BLaER1 treated with 17β-estradiol and CSF1 and Interleukin-3, amounts not matched to agents 10 nM and 100 nM (cell line): Measurements from ENCODE around the gene HSD17B4.

Experiments
- H3K27ac ChIP-seq, 11 experiments: shearing (Covaris generic); formaldehyde crosslinking; 2 replicates each; pipeline ENCODE4 v1.8.1; 2022
- H3K27me3 ChIP-seq, 11 experiments: shearing (Covaris generic); formaldehyde crosslinking; 2 replicates each; pipeline ENCODE4 v1.8.1; 2022
- H3K36me3 ChIP-seq, 11 experiments: shearing (Covaris generic); formaldehyde crosslinking; 2 replicates each; pipeline ENCODE4 v1.8.1; 2022
- H3K4me1 ChIP-seq, 10 experiments: shearing (Covaris generic); formaldehyde crosslinking; 2 replicates each; pipeline ENCODE4 v1.8.1; 2022
- H3K4me2 ChIP-seq, 11 experiments: shearing (Covaris generic); formaldehyde crosslinking; 2 replicates each; pipeline ENCODE4 v1.8.1; 2022
- H3K4me3 ChIP-seq, 10 experiments: shearing (Covaris generic); formaldehyde crosslinking; 2 replicates each; pipeline ENCODE4 v1.8.1; 2022
- H3K9ac ChIP-seq, 11 experiments: shearing (Covaris generic); formaldehyde crosslinking; 2 replicates each; pipeline ENCODE4 v1.8.1; 2022
- H3K9me3 ChIP-seq, 11 experiments: shearing (Covaris generic); formaldehyde crosslinking; replicated peaks in 1 of 11; 2 replicates each; pipeline ENCODE4 v1.8.1; 2022
- H4K20me1 ChIP-seq, 11 experiments: shearing (Covaris generic); formaldehyde crosslinking; 2 replicates each; pipeline ENCODE4 v1.8.1; 2022
- Cebpa-rat ChIP-seq, 11 experiments: shearing (Covaris generic); IDR thresholded peaks; 2 replicates each; pipeline ENCODE4 v1.8.1; 2022

The HSD17B4 gene

DNA sequence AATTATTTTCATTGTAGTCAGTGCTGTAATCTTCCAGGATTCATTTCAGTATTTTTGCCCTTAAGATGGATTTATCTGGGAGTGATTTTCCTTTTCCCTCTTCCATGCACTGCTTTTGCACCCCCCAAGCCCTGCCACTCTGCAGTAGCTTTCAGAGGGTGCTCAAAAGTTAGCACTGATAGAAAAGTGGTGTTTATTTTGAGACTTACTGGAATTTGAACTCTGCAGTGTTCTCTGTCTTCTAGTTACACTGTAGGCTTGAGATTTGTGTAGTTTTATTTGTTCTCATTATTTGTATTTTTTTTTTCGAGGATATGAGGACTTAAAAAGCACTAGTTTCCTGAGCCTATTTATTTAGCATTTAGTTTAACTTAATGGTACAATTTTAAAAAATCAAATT is 70.5 kb downstream of the HSD17B4 start:
- no peak overlapping the region for H3K4me2 ChIP-seq
- peaks cover 14 to 78% (median 26%) of the 10 kb centered on the region in 11 experiments; a peak in 21 of 22 replicates for H3K36me3 ChIP-seq
- H3K9me3 ChIP-seq: 0 out of 22 replicates have a peak, but pooled peaks cover 0 to 5% (median 0%) of the 10 kb centered on the region in 11 experiments
- H3K4me3 ChIP-seq: no peak overlapping the region
- H3K27ac ChIP-seq: no peak overlapping the region
- peaks cover 0 to 8% (median 4%) of the 10 kb centered on the region in 10 experiments; a peak in 4 of 20 replicates for H3K4me1 ChIP-seq
- H4K20me1 ChIP-seq: peaks cover 0 to 13% (median 0%) of the 10 kb centered on the region in 11 experiments; a peak in 2 of 22 replicates
- no peak overlapping the region for H3K9ac ChIP-seq
- TF ChIP-seq Cebpa-rat (IDR thresholded peaks at IDR 0.05): no peak
- H3K27me3 ChIP-seq: no peaks in the 10 kb centered on the region

DNA sequence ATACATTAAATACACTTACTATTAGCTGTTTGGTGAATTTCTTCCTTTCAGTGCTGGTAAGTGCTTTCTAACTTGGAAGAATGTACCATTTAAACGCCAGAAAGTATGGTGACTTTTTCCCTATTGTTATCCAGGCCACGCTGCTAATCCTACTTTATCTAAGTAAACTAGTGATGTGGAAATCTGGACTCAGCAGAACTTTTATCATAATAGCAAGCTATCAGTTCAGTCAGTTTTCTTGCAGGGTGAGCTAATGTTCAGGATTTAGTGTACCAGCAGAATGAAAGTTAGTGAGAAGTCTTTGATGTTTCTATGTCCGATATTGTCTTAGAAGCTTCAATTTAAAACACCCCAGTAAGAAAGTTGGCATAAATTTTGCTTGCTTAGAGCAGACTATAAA is 72.2 kb downstream of the HSD17B4 start:
- Histone ChIP-seq H3K27me3 (no peaks in the 10 kb centered on the region), H3K9ac (no peak overlapping the region), H3K4me3 (no peak overlapping the region), H3K9me3 (0 out of 22 replicates have a peak, but pooled peaks cover 0 to 5% (median 0%) of the 10 kb centered on the region in 11 experiments), H3K4me1 (peaks cover 0 to 8% (median 4%) of the 10 kb centered on the region in 10 experiments; a peak in 4 of 20 replicates), H4K20me1 (peaks cover 0 to 18% (median 0%) of the 10 kb centered on the region in 11 experiments; a peak in 2 of 22 replicates), H3K36me3 (peaks cover 10 to 78% (median 28%) of the 10 kb centered on the region in 11 experiments; a peak in 19 of 22 replicates), H3K4me2 (no peak overlapping the region), H3K27ac (no peak overlapping the region)
- TF ChIP-seq Cebpa-rat (IDR thresholded peaks at IDR 0.05): no peak

DNA sequence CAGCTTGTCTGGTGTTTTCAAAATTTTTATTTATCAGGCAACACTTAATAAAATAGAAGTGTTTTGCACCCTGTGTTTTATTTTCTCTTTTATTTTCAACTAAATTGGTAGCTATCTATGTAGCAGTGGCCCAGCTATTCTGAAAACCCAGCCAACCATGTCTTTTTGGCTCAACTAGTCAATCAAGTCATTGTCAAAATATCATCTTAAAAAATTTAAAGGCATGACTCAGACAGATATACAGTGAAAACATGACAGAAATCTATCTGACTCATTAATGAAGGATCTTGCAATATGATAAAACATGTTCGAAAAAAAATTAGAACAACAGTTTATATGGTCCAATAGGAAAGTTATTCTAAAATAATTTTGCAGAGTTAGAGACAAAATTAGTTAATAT is 75.1 kb downstream of the HSD17B4 start:
- Histone ChIP-seq H3K36me3 (peaks cover 27 to 87% (median 48%) of the 10 kb centered on the region in 11 experiments; a peak in 20 of 22 replicates), H4K20me1 (peaks cover 0 to 21% (median 0%) of the 10 kb centered on the region in 11 experiments; a peak in 2 of 22 replicates), H3K4me3 (no peak overlapping the region), H3K27ac (no peak overlapping the region), H3K27me3 (no peaks in the 10 kb centered on the region), H3K9ac (no peak overlapping the region), H3K4me1 (peaks cover 0 to 8% (median 4%) of the 10 kb centered on the region in 10 experiments; a peak in 4 of 20 replicates), H3K9me3 (no peaks in the 10 kb centered on the region), H3K4me2 (no peak overlapping the region)
- TF ChIP-seq Cebpa-rat (IDR thresholded peaks at IDR 0.05): no peak

DNA sequence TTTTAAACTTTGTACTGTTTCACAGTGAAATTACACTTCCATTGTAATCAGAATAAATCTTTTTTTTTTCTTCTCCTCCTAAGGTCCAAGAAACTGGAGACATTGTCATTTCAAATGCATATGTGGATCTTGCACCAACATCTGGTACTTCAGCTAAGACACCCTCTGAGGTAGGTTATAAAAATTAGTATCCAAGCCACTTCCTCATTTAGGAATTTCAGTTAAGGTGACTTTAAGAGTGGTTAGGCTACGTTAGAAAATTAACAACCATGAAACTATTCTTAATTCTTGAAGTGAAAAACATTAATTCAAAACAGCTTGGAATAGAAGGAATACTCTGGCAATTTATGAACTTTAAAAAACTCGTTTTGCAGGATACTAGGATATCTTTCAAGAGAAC is 77.5 kb downstream of the HSD17B4 start:
- Histone ChIP-seq H3K9ac (no peak overlapping the region), H4K20me1 (peaks cover 0 to 31% (median 0%) of the 10 kb centered on the region in 11 experiments; a peak in 3 of 22 replicates), H3K4me1 (peaks cover 0 to 8% (median 4%) of the 10 kb centered on the region in 10 experiments; a peak in 4 of 20 replicates), H3K36me3 (peaks cover 27 to 99% (median 58%) of the 10 kb centered on the region in 11 experiments; a peak in 20 of 22 replicates), H3K4me3 (no peak overlapping the region), H3K9me3 (no peaks in the 10 kb centered on the region), H3K4me2 (no peak overlapping the region), H3K27ac (no peak overlapping the region), H3K27me3 (no peaks in the 10 kb centered on the region)
- TF ChIP-seq Cebpa-rat (IDR thresholded peaks at IDR 0.05): no peak

DNA sequence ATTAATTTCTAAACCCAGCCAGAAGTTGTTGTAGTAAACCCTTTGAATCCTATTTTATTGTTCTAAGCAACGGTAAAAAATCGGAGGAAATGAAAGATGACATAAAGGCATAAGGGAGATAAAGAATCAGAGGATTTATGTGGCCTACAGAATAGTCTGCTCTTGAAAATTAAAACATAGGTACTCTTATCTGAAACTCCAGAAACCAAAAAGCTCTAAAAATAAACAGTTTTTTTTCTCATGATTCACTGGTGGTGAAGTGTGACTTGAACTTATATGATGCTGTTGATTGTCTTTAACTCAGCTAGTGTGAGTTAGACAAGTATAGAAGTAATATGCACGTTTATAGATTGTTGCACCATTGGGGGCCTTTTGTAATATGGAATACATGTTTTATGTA is 80.3 kb downstream of the HSD17B4 start:
- H3K9ac ChIP-seq: no peak overlapping the region
- no peak for TF ChIP-seq Cebpa-rat (IDR thresholded peaks at IDR 0.05)
- H3K36me3 ChIP-seq: peaks cover 25 to 97% (median 57%) of the 10 kb centered on the region in 11 experiments; a peak in 21 of 22 replicates
- no peaks in the 10 kb centered on the region for H3K4me1 ChIP-seq
- no peak overlapping the region for H3K4me2 ChIP-seq
- H3K9me3 ChIP-seq: no peaks in the 10 kb centered on the region
- H3K27me3 ChIP-seq: no peaks in the 10 kb centered on the region
- no peak overlapping the region for H3K27ac ChIP-seq
- H4K20me1 ChIP-seq: peaks cover 0 to 24% (median 0%) of the 10 kb centered on the region in 11 experiments; a peak in 3 of 22 replicates
- H3K4me3 ChIP-seq: no peak overlapping the region

DNA sequence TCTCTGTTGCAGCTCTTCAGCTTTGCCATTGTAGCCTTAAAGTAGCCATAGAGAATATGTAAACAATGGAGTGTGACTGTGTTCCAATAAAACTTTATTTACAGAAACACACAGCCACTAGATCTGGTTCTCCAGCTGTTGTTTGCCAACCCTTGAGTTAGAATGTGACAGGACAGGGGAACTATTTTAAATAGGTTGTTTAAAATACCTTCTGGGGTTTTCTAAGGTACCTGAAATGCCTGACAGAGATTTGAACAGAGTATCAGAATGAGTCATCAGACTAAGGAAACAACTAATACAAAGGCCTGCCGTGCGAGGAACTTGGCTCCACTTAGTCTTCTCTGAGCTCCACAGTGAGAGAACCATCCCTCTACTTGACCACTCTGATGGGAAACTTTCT is 85.4 kb downstream of the HSD17B4 start:
- Histone ChIP-seq H3K27ac (no peak overlapping the region), H3K27me3 (no peaks in the 10 kb centered on the region), H3K36me3 (peaks cover 30 to 95% (median 56%) of the 10 kb centered on the region in 11 experiments), H3K4me1 (no peaks in the 10 kb centered on the region), H3K9ac (no peak overlapping the region), H3K4me2 (no peak overlapping the region), H3K9me3 (no peaks in the 10 kb centered on the region), H4K20me1 (peaks cover 0 to 43% (median 0%) of the 10 kb centered on the region in 11 experiments; a peak in 3 of 22 replicates), H3K4me3 (no peak overlapping the region)
- no peak for TF ChIP-seq Cebpa-rat (IDR thresholded peaks at IDR 0.05)

DNA sequence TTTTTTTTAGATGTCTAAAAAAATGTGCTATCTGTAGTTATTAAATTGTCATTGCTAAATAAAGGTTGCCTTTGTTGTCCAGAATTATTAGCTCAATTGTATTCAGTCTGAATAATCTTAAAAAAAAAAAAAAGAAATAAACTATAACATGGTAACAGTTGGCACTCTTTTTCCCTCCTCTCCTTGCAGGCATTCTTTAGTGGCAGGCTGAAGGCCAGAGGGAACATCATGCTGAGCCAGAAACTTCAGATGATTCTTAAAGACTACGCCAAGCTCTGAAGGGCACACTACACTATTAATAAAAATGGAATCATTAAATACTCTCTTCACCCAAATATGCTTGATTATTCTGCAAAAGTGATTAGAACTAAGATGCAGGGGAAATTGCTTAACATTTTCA is 89.4 kb downstream of the HSD17B4 start:
- peaks cover 28 to 85% (median 45%) of the 10 kb centered on the region in 11 experiments for H3K36me3 ChIP-seq
- no peak for TF ChIP-seq Cebpa-rat (IDR thresholded peaks at IDR 0.05)

DNA sequence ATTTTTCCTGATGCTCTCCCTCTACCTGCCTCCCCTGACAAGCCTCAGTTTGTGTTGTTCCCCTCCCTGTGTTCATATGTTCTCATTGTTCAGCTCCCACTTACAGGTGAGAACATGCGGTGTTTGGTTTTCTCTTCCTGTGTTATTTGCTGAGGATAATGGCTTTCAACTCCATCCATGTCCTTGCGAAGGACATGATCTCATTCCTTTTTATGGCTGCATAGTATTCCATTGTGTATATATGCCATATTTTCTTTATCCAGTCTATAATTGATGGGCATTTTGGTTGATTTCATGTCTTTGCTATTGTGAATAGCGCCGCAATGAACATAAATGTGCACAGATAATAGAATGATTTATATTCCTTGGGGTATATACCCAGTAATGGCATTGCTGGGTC is 99.5 kb downstream of the HSD17B4 start:
- no peak overlapping the region for H3K4me3 ChIP-seq
- peaks cover 0 to 23% (median 0%) of the 10 kb centered on the region in 11 experiments; a peak in 3 of 22 replicates for H3K36me3 ChIP-seq

More for the DNA sequence above, 89.4 kb downstream of the HSD17B4 start:
- Histone ChIP-seq H3K4me3 (no peak overlapping the region), H3K27ac (no peak overlapping the region), H3K27me3 (no peaks in the 10 kb centered on the region), H3K9me3 (no peaks in the 10 kb centered on the region), H4K20me1 (peaks cover 0 to 36% (median 0%) of the 10 kb centered on the region in 11 experiments; a peak in 2 of 22 replicates), H3K4me2 (no peak overlapping the region), H3K4me1 (no peaks in the 10 kb centered on the region), H3K9ac (no peak overlapping the region)

DNA sequence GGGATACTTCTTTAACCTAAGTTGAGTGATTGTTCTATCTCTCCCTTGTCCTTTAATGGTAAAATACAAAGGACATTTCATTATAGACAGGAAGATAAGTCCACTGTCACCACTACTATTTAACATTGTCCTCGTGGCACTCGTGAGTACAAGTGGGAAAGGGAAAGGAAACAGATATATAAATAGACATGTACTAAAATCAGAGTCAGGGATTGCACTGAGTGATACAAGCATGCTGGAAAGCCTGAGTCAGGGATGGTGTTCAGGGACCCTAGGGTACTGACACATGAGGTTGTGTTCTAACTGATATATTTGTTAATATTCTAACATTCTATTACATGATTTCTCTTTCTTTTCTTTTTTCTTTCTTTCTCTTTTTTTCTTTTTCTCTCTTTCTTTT is 102.3 kb downstream of the HSD17B4 start:
- Histone ChIP-seq H3K4me3 (no peak overlapping the region), H3K36me3 (peaks cover 0 to 18% (median 0%) of the 10 kb centered on the region in 11 experiments; a peak in 3 of 22 replicates), H3K9ac (no peak overlapping the region), H3K9me3 (peaks cover 0 to 12% (median 0%) of the 10 kb centered on the region in 11 experiments; a peak in 3 of 22 replicates), H4K20me1 (no peaks in the 10 kb centered on the region), H3K4me2 (no peak overlapping the region), H3K27ac (no peak overlapping the region), H3K27me3 (no peaks in the 10 kb centered on the region), H3K4me1 (no peaks in the 10 kb centered on the region)
- no peak for TF ChIP-seq Cebpa-rat (IDR thresholded peaks at IDR 0.05)

More for the DNA sequence above, 99.5 kb downstream of the HSD17B4 start:
- peaks cover 0 to 11% (median 4%) of the 10 kb centered on the region in 11 experiments; a peak in 5 of 22 replicates for H3K9me3 ChIP-seq
- TF ChIP-seq Cebpa-rat (IDR thresholded peaks at IDR 0.05): no peak
- H3K4me1 ChIP-seq: no peaks in the 10 kb centered on the region
- H3K9ac ChIP-seq: no peak overlapping the region
- H4K20me1 ChIP-seq: no peaks in the 10 kb centered on the region
- no peaks in the 10 kb centered on the region for H3K27me3 ChIP-seq
- H3K4me2 ChIP-seq: no peak overlapping the region
- no peak overlapping the region for H3K27ac ChIP-seq

DNA sequence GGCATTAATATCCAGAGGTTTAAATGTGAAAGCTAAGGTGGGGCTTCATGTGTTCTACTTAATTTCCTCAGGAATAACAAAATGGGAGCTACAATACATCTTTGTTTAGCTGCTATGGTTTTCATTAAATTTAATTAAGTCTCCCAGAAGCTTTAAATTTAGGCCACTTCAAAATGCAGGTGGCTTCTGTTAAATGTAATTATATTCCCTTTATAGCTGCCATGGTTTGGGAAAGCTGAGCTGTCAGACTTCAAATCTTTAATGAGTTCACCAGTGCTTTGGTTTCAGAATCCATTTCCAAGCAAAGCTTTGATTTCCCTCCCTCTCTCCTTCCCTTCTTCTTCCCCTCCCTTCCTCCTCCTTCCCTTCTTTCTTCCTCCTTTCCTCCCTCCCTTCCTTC is 118.6 kb downstream of the HSD17B4 start:
- H3K4me1 ChIP-seq: no peaks in the 10 kb centered on the region
- no peak overlapping the region for H3K9ac ChIP-seq
- H3K9me3 ChIP-seq: no peaks in the 10 kb centered on the region
- no peaks in the 10 kb centered on the region for H3K27me3 ChIP-seq
- no peak overlapping the region for H3K4me3 ChIP-seq
- H3K4me2 ChIP-seq: no peak overlapping the region
- no peak overlapping the region for H3K27ac ChIP-seq
- no peaks in the 10 kb centered on the region for H4K20me1 ChIP-seq
- TF ChIP-seq Cebpa-rat (IDR thresholded peaks at IDR 0.05): no peak
- no peaks in the 10 kb centered on the region for H3K36me3 ChIP-seq
